COR-L47 (cell line): ENCODE measurements around the gene TGFBR3L.
A peak's percentile ranks its signal among the peaks of the same experiment; 100 is the strongest.

ENCODE experiments used
- DNase-seq: peaks from one replicate; lab custom pipeline; 2025; lab: John Stamatoyannopoulos, UW

TGFBR3L gene

GRCh38 chr19:7914598-7915045, at the start of gene TGFBR3L:
Gene TGFBR3L, plus strand, starts transcription at chr19:7914830.
- no peak for DNase-seq

- DNase-seq, result no peak
Measured at GRCh38 chr19:7865262-7865911, 49.2 kb upstream of the TGFBR3L start.

- DNase-seq, result no peak
Measured at GRCh38 chr19:7866399-7867091, 48.1 kb upstream of the TGFBR3L start.

GRCh38 chr19:7867092-7867844, 47.4 kb upstream of the TGFBR3L start:
- no peak for DNase-seq

GRCh38 chr19:7868326-7868670, 46.3 kb upstream of the TGFBR3L start:
- DNase-seq, result no peak

- DNase-seq, result no peak
Measured at GRCh38 chr19:7868671-7869452, 45.8 kb upstream of the TGFBR3L start.

- DNase-seq, result no peak
Measured at GRCh38 chr19:7869453-7869909, 45.1 kb upstream of the TGFBR3L start.

- no peak for DNase-seq
Measured at GRCh38 chr19:7869910-7870511, 44.6 kb upstream of the TGFBR3L start.

GRCh38 chr19:7870571-7871436, 43.8 kb upstream of the TGFBR3L start:
- DNase-seq, result no peak

- DNase-seq, result peak; percentile 53
Measured at GRCh38 chr19:7871437-7872305, 43.0 kb upstream of the TGFBR3L start.

GRCh38 chr19:7872306-7873204, 42.1 kb upstream of the TGFBR3L start:
- DNase-seq, result no peak

- peak; percentile 51 for DNase-seq
Measured at GRCh38 chr19:7873304-7874075, 41.1 kb upstream of the TGFBR3L start.

GRCh38 chr19:7874076-7874896, 40.3 kb upstream of the TGFBR3L start, which contains the start of gene PRR36:
Gene PRR36, minus strand, starts transcription at chr19:7874390. Its CDS starts 701 bp downstream, at chr19:7873689.
- DNase-seq, result peak; percentile 90

- DNase-seq, result no peak
Measured at GRCh38 chr19:7874897-7875273, 39.7 kb upstream of the TGFBR3L start.

- no peak for DNase-seq
Measured at GRCh38 chr19:7877249-7877836, 37.3 kb upstream of the TGFBR3L start.

- DNase-seq, result no peak
Measured at GRCh38 chr19:7879111-7879807, 35.4 kb upstream of the TGFBR3L start.
